LNCaP clone FGC (cell line): ENCODE data around the gene CNP.
A peak's percentile ranks its signal among the peaks of the same experiment; 100 is the strongest.

Experiments
- DNase-seq: peaks from one replicate; pipeline ENCODE4 v3.0.0-alpha.2; 2011; ENCODE audit warnings: low read depth
- H3K4me3 ChIP-seq: 2 replicates; pipeline ENCODE4 v1.5.1; 2011; ENCODE audit warnings: mild to moderate bottlenecking, low read depth, low read length, control low read depth
- TF ChIP-seq, protein P1 (sequence below): IDR thresholded peaks from 2 replicates; pipeline ENCODE4 v1.5.1; 2012; ENCODE audit warnings: mild to moderate bottlenecking; ENCODE audit not compliant: control insufficient read depth, insufficient read depth; ENCODE audit errors: extremely low read depth

Gene CNP

DNA sequence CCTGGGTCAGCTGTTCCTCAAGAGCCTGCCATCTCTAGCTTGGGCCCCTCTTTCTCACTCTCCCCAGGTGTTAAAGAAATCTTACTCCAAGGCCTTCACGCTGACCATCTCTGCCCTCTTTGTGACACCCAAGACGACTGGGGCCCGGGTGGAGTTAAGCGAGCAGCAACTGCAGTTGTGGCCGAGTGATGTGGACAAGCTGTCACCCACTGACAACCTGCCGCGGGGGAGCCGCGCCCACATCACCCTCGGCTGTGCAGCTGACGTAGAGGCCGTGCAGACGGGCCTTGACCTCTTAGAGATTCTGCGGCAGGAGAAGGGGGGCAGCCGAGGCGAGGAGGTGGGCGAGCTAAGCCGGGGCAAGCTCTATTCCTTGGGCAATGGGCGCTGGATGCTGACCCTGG is 6.8 kb downstream of the CNP start:
- peak overlapping the region; percentile 29; the same call in 1 of the 2 replicates for H3K4me3 ChIP-seq
- no peak for DNase-seq
- TF ChIP-seq, protein P1, sequence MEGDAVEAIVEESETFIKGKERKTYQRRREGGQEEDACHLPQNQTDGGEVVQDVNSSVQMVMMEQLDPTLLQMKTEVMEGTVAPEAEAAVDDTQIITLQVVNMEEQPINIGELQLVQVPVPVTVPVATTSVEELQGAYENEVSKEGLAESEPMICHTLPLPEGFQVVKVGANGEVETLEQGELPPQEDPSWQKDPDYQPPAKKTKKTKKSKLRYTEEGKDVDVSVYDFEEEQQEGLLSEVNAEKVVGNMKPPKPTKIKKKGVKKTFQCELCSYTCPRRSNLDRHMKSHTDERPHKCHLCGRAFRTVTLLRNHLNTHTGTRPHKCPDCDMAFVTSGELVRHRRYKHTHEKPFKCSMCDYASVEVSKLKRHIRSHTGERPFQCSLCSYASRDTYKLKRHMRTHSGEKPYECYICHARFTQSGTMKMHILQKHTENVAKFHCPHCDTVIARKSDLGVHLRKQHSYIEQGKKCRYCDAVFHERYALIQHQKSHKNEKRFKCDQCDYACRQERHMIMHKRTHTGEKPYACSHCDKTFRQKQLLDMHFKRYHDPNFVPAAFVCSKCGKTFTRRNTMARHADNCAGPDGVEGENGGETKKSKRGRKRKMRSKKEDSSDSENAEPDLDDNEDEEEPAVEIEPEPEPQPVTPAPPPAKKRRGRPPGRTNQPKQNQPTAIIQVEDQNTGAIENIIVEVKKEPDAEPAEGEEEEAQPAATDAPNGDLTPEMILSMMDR: no peak

DNA sequence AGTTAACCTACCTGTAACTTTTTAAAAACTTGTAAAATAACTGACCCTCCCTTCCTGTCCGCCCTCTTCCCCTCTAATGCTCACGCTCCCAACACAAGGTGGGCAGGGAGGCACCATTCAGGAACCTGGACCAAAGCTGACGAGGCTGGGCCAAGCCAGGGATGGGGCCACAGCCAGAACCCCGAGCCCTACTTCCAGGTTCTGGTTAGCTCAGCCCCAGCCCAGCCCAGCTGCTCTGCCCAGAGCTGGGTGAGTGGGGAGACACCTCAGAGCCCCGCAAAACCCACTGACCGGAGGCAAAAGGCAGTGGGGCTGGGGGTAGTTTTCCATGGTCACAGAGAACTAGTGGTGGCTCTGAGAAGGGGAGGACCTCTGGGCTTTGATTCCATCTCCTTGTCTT is 7.4 kb downstream of the CNP start:
- no peak overlapping the region for H3K4me3 ChIP-seq
- DNase-seq: no peak
- TF ChIP-seq, protein P1: no peak

DNA sequence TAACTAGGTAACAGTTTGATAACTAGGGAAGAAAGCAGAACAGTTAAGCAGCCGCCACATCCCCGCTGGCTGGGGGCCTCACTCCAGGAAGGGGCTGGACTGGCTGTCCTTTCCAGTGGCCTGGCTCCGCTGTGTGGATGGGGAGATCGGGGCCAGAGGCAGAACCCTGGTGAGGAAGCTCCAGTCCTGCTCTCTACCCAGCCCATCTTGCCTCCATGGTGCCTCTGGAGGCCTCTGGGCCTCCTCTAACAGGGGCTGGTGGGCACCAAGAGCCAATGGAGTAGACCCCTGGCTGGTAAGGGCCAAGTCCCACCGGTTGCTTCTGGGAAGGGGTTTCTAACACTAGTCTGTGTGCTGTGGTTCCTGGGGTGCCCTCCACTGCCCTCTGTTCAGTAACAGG is 8.1 kb downstream of the CNP start:
- TF ChIP-seq, protein P1: no peak
- no peak overlapping the region for H3K4me3 ChIP-seq
- DNase-seq: no peak

DNA sequence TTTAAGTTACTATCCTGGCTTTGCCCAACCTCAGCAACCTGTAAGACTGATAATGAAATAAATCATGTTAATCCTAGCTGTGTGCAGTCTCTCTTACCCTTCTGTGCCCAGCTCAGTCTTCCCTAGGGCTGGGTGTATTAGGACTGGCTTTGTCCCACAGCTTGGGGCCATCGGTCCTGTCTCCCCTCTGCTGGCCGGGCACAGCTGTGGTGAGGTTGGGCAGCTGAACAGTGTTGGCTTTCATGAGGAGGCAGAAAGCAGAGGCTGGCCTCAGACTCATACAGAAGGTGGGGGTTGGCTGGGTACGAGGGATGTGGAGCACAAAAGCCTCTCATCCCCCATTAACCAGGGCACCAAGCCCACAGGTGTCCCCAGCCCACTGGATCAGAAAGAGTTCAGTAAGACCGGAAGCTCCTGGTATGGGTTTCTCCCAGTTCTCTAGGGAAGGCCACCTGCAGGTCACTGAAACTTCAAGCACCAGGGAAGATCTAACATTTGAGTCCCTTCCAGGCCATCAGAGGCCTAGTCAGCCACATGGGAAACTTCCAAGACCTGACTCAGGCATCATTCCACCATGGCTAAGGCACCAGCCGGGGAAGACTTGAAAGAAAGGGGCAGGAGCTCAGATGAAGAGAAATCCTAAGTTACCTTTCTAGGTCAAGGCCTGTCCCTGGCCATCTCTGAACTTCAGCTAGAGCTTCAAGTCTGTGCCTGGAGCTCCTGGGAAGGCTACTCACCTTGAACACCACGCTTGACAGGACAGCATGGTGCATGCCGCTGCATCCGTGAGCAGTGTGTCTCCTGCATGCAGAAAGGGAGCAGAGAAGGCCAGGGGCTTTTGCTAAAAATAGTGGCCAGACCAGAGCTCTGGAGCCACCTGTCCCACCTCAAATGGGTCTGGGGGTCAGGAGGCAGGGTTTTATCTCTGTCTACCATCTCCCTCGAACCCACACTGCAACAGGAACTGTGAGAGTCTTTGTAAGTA is 8.8 kb downstream of the CNP start:
- no peak for DNase-seq
- TF ChIP-seq, protein P1: no peak
- H3K4me3 ChIP-seq: no peak overlapping the region

DNA sequence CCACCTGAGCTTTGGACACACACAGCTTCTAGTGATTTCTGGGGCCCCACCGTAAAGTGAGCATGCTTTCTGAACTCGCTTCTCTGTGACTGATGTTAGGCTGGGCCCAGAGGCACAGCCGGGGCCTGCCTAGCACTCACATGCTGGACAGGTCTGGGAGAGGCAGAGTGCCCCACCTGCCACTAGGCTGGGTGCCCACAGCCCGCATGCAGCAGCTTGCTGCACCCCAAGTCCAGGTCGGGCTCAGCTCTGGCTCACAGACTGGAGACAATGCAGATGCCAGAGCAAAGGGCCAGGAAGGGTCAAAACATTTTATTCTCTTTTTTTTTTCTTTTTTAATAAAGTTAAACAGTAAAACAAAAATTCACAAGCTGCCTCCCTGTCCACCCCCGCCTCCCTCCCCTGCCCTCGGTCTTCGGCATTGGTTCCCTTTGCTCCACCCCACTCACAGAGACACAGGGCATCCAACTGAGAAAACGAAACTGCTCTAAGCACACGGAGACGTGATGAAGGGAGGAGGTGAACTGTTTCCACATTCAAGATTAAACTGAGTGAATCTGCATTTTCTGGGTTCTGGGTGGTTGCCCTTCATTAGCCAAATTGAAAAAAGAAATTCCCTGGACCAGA is 9.7 kb downstream of the CNP start:
- H3K4me3 ChIP-seq: no peak overlapping the region
- no peak for DNase-seq
- TF ChIP-seq, protein P1: no peak

DNA sequence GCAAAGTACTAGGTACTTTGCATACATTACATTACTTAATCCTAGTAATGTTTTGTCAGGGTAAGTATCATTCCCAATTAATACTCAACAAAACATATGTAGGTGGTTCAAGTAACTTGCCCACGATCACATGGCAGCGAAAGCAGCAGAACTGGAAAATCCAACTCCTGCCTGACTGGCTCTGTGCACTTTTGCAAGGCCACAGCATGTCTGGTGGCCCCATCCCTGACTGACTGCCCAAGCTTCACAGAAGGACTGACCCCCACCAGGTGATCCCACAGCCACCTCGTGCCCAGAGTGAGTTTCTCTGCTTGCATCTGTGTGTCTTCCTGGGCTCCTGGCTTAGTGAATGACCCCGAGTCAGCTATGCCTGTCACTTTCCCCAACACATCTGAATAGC is 11.4 kb downstream of the CNP start:
- no peak overlapping the region for H3K4me3 ChIP-seq
- TF ChIP-seq, protein P1: no peak
- DNase-seq: peak; percentile 79
